GM21619 (cell line): ENCODE data around the gene CRYBG2.
"Not testable (repeated sequence)": the region's sequence is repeated elsewhere in the genome, so short reads cannot be mapped to it uniquely, and the experiment has no call there.

ENCODE experiments used
- ATAC-seq: cut with Tn5 transposase; IDR thresholded peaks from one replicate; pipeline ENCODE4 v1.9.1; 2021; ENCODE audit not compliant: unreplicated experiment

Gene CRYBG2

GRCh38 chr1:26296340-26297056, 57.4 kb downstream of the CRYBG2 start:
- no peak for ATAC-seq

- no peak for ATAC-seq
Observed at GRCh38 chr1:26295194-26296138, 58.5 kb downstream of the CRYBG2 start.

GRCh38 chr1:26293911-26294463, 59.9 kb downstream of the CRYBG2 start:
- ATAC-seq: no peak

- not testable (repeated sequence) for ATAC-seq
Observed at GRCh38 chr1:26292735-26293134, 61.2 kb downstream of the CRYBG2 start.

GRCh38 chr1:26291939-26292338, 62.0 kb downstream of the CRYBG2 start:
- no peak for ATAC-seq

GRCh38 chr1:26291433-26291832, 62.5 kb downstream of the CRYBG2 start:
- ATAC-seq: no peak

- no peak for ATAC-seq
Observed at GRCh38 chr1:26290882-26291261, 63.1 kb downstream of the CRYBG2 start.

GRCh38 chr1:26290122-26290881, 63.6 kb downstream of the CRYBG2 start:
- no peak for ATAC-seq

GRCh38 chr1:26289158-26290059, 64.5 kb downstream of the CRYBG2 start:
- no peak for ATAC-seq

GRCh38 chr1:26288311-26288941, 65.5 kb downstream of the CRYBG2 start:
- ATAC-seq: no peak

- no peak for ATAC-seq
Observed at GRCh38 chr1:26287811-26288210, 66.1 kb downstream of the CRYBG2 start.

GRCh38 chr1:26287033-26287711, 66.8 kb downstream of the CRYBG2 start:
- ATAC-seq: no peak

- no peak for ATAC-seq
Observed at GRCh38 chr1:26286064-26286416, 67.9 kb downstream of the CRYBG2 start.

- ATAC-seq: no peak
Observed at GRCh38 chr1:26285366-26286063, 68.4 kb downstream of the CRYBG2 start.

GRCh38 chr1:26284597-26285347, 69.2 kb downstream of the CRYBG2 start:
- ATAC-seq: no peak

GRCh38 chr1:26283871-26284596, 69.9 kb downstream of the CRYBG2 start:
- ATAC-seq: no peak

GRCh38 chr1:26283279-26283853, 70.6 kb downstream of the CRYBG2 start:
- ATAC-seq: no peak
